Anterior cingulate cortex (tissue), 58 donors: ENCODE measurements around the gene PBX3.

Source experiments
- DNase-seq, 58 donors: peaks; one replicate each; lab custom pipeline; 2025; lab: John Stamatoyannopoulos, UW

PBX3 gene

GRCh38 chr9:125747765-125748445 is 732 bp downstream of the PBX3 start:
- DNase-seq = peak in 14 of 58 donors; percentile 5 to 38 (median 20)

DNA sequence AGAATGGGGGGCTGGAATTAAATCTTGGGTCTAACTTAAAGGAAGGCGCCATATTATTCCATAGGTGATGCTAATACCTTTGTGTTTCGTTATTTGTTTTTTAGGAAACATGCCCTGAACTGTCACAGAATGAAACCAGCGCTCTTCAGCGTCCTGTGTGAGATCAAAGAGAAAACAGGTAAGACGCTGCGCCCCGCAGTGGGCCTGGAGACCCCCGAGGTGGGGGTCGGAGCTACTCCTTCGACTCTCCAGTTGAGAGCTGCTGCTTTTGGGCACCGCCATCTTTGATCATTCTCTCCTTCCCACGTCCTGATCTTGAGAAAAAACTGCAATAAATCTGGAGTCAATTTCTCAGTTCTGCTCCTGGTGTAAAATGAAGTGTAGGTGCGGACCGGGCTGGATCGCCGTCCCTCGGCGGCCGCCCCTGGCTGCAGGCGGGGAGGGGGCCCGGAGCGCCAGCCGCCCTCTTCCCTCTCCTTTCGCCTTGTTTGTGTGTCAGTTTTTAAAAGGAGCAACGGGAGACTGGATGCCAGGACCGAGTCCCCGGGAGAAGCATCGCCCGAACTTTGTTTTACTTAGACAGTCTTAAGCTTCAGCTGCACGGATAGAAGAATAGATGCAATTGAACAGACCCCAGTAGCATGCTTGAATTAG is 1.4 kb downstream of the PBX3 start:
- DNase-seq = peak in 3 of 58 donors; percentile 19 to 25 (median 24)

DNA sequence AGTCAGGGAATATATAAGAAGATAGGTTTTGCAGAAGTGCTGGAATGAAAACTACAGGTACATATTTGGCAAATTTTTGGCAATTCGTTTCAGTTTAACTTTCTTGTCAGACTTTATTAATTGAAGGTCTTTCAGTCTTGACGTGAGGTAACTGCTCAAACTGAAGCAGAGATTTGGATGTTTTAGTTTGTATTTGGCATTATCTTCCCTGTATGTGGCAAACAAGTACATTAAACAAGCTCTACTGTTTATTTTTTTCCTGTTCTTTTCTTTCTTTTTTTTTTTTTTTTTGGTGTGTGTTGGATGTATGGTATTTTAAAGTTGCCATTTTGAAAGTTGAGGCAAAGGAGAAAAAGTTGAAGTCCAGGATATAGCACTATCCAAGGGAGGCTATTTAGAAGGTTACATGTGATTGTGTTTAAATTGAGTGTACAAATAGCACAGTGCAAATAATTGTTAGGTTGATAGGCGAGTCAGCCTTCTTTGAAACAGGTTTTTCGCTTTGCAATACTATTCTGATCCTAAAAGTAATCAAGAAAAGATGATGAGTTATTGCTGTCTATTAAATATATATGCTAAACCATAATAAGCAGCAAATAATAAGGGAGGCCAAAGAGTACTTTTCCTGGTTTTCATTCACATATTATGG is 2.2 kb downstream of the PBX3 start:
- no peak for DNase-seq

GRCh38 chr9:125749951-125750626 is 2.9 kb downstream of the PBX3 start:
- DNase-seq = no peak

- no peak for DNase-seq
Measured at GRCh38 chr9:125750627-125751011, 3.4 kb downstream of the PBX3 start.

- DNase-seq = no peak
Measured at GRCh38 chr9:125752070-125752628, 5.0 kb downstream of the PBX3 start.

DNA sequence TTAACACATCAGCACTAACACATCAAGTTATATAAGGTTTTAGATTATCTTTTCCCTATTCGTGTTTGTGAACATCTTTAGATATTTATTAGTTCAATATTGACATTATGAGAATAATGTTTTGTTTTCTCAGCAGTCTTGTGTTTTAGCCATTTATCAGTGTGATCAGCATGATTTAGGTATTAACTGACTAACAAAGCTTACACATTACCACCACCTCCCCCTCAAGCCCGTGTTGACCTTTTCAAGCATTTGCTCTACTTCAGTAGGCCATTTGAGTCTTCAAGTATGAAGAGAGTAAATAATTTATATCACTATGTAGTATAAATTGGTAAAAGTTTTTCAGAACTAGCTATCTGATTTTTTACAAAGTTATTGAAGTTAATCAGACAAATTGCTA is 6.9 kb downstream of the PBX3 start:
- DNase-seq = no peak

GRCh38 chr9:125755340-125755739 is 8.2 kb downstream of the PBX3 start:
- peak in 1 of 58 donors; percentile 4 for DNase-seq

GRCh38 chr9:125756518-125756917 is 9.3 kb downstream of the PBX3 start:
- no peak for DNase-seq

GRCh38 chr9:125757834-125758233 is 10.7 kb downstream of the PBX3 start:
- no peak for DNase-seq

- DNase-seq = peak in 25 of 58 donors; percentile 3 to 73 (median 32)
Measured at GRCh38 chr9:125758986-125759763, 12.0 kb downstream of the PBX3 start.

DNA sequence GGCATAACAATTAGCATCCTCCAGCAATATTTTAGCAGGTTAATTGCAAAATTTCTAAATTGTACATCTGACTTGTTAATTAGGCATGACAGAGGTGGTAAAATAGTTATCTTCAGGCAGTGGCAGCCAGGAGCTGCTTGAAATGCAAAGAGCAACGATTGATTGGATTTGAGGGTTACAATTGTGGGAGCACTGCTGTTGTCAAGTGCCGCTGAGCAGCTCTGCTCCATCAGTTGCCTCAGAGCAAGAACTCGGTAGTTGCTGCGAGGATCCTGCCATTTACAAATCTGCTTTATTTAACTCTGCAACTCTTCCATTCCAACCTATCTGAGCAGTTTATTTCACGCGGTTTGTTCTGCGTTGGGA is 12.6 kb downstream of the PBX3 start:
- peak in 21 of 58 donors; percentile 5 to 46 (median 16) for DNase-seq

GRCh38 chr9:125760537-125760936 is 13.4 kb downstream of the PBX3 start:
- DNase-seq = no peak

- DNase-seq = no peak
Measured at GRCh38 chr9:125761676-125762450, 14.7 kb downstream of the PBX3 start.

- peak in 1 of 58 donors; percentile 4 for DNase-seq
Measured at GRCh38 chr9:125763394-125763801, 16.2 kb downstream of the PBX3 start.

DNA sequence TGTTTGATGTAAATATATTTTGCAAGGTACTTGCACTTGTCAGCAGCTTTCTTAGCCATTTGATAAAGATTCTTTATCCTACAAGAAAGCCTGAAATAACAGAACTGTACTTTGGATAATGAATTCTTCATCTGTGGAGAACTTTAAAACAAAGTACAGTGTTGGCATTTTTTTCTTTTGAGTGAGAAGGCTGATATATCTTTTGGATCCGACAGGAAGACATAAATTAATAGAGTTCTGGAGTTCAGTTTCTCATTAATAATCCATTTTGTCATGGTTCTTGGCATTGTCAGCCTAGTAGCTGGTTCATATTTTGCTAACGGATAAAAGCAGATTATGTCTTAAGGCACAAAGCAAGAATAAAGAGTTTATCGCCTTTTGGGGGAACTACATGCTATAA is 17.0 kb downstream of the PBX3 start:
- no peak for DNase-seq

DNA sequence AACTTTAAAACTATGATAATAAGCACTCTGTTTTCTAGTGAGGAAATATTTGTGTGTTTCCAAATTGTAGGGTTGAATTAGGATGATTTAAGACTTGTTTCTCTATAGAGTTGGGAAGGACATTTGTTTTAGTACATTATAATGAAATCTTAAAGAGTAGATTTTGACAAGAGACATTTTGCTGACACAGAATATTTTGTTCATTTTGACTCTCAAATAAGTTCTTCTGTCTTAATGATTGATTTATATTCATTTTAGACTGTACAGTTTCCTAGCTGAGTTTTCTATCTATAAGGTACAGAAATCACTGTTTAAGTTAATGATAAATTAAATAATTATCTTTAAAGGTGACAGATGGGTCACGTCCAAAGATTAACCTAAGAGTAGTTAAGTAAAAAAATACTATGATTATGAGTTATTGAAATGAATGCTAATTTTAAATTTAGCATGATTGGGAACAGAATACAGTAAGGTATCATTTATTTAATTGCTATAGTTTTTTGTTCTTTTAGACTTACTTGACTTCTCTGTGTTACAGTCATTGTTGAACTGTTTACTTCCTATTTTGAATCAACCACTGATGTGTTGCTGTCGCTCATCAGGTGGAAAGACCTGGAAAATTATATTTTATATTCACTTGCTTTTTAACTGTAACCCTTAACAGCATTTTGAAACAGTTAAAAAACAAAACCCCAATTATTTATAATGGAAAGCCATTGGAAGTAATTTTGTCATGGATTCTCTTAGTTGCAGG is 19.5 kb downstream of the PBX3 start:
- DNase-seq = no peak

GRCh38 chr9:125767349-125767748 is 20.2 kb downstream of the PBX3 start:
- DNase-seq = no peak

GRCh38 chr9:125768803-125769202 is 21.6 kb downstream of the PBX3 start:
- DNase-seq = no peak
